CD4-positive, alpha-beta T cell treated with Interleukin-21 for 1 hour (primary cell): ENCODE measurements around the gene NEK1.
A peak's percentile ranks its signal among the peaks of the same experiment; 100 is the strongest.
"Not testable (repeated sequence)": the region's sequence is repeated elsewhere in the genome, so short reads cannot be mapped to it uniquely, and the experiment has no call there.

ENCODE experiments used
- DNase-seq: peaks from one replicate; pipeline ENCODE4 v3.0.0-alpha.2; 2020

NEK1 gene

GRCh38 chr4:169626331-169627282 is 14.2 kb upstream of the NEK1 start:
- DNase-seq: no peak

- no peak for DNase-seq
These were observed 13.5 kb upstream of the NEK1 start for GRCh38 chr4:169625886-169626285.

- not testable (repeated sequence) for DNase-seq
These were observed 11.6 kb upstream of the NEK1 start for GRCh38 chr4:169624012-169624411.

- DNase-seq: no peak
These were observed 10.2 kb upstream of the NEK1 start for GRCh38 chr4:169622566-169622965.

GRCh38 chr4:169621731-169622492 is 9.5 kb upstream of the NEK1 start:
- DNase-seq: peak; percentile 82

- peak; percentile 46 for DNase-seq
These were observed 8.5 kb upstream of the NEK1 start for GRCh38 chr4:169620880-169621248.

GRCh38 chr4:169619958-169620879 is 7.8 kb upstream of the NEK1 start, which contains the start of gene CLCN3:
TSS of gene CLCN3 (plus strand) at chr4:169620578. CDS start at chr4:169635929, 15,351 bp downstream.
- DNase-seq: peak; percentile 91

- DNase-seq: peak; percentile 75
These were observed 7.2 kb upstream of the NEK1 start for GRCh38 chr4:169619518-169619957.

GRCh38 chr4:169618986-169619385 is 6.6 kb upstream of the NEK1 start:
- DNase-seq: no peak

GRCh38 chr4:169618286-169618685 is 5.9 kb upstream of the NEK1 start:
- DNase-seq: peak; percentile 31

GRCh38 chr4:169617306-169617705 is 4.9 kb upstream of the NEK1 start:
- no peak for DNase-seq

- no peak for DNase-seq
These were observed 4.5 kb upstream of the NEK1 start for GRCh38 chr4:169616846-169617245.

- DNase-seq: no peak
These were observed 3.2 kb upstream of the NEK1 start for GRCh38 chr4:169615467-169616106.

GRCh38 chr4:169612871-169613859 is 782 bp upstream of the NEK1 start:
- peak; percentile 79 for DNase-seq

- no peak for DNase-seq
These were observed 1.2 kb downstream of the NEK1 start for GRCh38 chr4:169611157-169611556.

GRCh38 chr4:169604903-169605331 is 7.5 kb downstream of the NEK1 start:
- DNase-seq: no peak

GRCh38 chr4:169604131-169604900 is 8.1 kb downstream of the NEK1 start:
- DNase-seq: no peak

GRCh38 chr4:169603312-169603711 is 9.1 kb downstream of the NEK1 start:
- no peak for DNase-seq

GRCh38 chr4:169601016-169601771 is 11.2 kb downstream of the NEK1 start:
- no peak for DNase-seq
